Fibroblast of villous mesenchyme (primary cell): Measurements from ENCODE around the gene COX19. TPM values are rescaled to one million over a fixed set of nuclear protein-coding genes. Genes with fewer than 3 reads are reported as not detected.

Experiments used
- DNase-seq: peaks from one replicate; pipeline ENCODE4 v3.0.0-alpha.2; 2010; ENCODE audit warnings: low read depth
- H3K4me3 ChIP-seq: 2 replicates; pipeline ENCODE4 v1.5.1; 2011; ENCODE audit warnings: low read depth, mild to moderate bottlenecking, low read length
- total RNA-seq: library from RNA; depleted of rRNA; stranded (reverse); fragments of >200 nt; gene quantifications from 2 replicates; pipeline ENCODE4 v1.2.3, GENCODE V29; 2012
- TF ChIP-seq, protein P1 (sequence below): IDR thresholded peaks from 2 replicates; pipeline ENCODE4 v1.5.1; 2012; ENCODE audit warnings: low read depth, mild to moderate bottlenecking, low read length; ENCODE audit not compliant: insufficient read depth

The COX19 gene
- total RNA-seq, 1 donor, result 8.2 TPM

- DNase-seq, result no peak
- H3K4me3 ChIP-seq, result no peak overlapping the region
Measured at GRCh38 chr7:999941-1000935, 24.9 kb upstream of the COX19 start.

GRCh38 chr7:999149-999879 lies 24.0 kb upstream of the COX19 start:
- no peak for DNase-seq

More at GRCh38 chr7:999941-1000935, 24.9 kb upstream of the COX19 start:
- TF ChIP-seq, protein P1, sequence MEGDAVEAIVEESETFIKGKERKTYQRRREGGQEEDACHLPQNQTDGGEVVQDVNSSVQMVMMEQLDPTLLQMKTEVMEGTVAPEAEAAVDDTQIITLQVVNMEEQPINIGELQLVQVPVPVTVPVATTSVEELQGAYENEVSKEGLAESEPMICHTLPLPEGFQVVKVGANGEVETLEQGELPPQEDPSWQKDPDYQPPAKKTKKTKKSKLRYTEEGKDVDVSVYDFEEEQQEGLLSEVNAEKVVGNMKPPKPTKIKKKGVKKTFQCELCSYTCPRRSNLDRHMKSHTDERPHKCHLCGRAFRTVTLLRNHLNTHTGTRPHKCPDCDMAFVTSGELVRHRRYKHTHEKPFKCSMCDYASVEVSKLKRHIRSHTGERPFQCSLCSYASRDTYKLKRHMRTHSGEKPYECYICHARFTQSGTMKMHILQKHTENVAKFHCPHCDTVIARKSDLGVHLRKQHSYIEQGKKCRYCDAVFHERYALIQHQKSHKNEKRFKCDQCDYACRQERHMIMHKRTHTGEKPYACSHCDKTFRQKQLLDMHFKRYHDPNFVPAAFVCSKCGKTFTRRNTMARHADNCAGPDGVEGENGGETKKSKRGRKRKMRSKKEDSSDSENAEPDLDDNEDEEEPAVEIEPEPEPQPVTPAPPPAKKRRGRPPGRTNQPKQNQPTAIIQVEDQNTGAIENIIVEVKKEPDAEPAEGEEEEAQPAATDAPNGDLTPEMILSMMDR, result no peak

DNA sequence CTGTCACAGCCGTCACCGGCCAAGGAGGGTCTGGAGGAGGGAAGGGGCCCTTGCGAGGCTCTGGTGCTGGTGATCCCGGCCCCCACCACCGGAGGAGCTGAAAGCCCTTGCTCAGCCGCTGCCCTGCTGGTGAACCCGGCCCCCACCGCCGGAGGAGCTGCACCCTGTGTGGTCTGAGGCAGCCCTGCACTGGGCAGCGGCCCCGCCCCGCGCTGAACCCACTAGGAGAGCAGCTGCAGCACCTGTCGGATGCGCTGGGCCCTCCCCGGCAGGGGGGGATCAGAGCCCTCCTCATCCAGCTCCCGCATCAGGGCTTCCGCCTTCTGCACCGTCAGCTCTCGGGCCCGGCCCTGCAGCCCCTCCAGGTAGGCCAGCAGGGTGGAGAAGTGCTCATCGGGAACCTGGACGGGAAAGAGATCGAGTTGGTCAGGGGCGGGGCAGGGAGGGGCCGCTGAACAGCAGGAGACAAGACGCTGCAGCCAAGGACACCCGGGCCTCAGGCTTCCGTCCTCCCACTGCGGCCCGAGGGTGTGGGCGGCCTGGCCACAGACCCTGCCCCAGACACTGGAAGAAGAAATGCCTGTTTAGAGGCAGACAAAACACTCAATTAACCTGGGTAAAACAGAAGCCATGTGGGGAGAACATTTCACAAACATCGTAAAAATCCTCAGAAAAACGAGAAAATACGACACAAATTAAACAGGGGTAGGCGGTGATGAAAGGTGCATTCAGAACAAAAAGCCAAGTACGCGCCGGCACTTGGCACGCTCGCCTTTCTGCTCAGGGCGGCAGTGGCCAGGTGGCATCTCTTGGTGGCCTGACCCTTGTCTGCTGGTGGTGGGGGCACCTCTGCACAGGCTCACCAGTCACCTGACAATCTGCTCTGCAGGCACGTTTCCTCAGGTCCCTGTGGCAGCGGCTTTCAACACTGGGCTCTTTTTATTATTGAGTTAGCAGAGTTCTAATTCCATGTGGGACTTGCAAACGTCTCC lies 22.4 kb upstream of the COX19 start:
- DNase-seq, result no peak
- no peak overlapping the region for H3K4me3 ChIP-seq
- TF ChIP-seq, protein P1, result no peak

More at GRCh38 chr7:999149-999879, 24.0 kb upstream of the COX19 start:
- TF ChIP-seq, protein P1, result no peak
- H3K4me3 ChIP-seq, result no peak overlapping the region

- DNase-seq, result no peak
- H3K4me3 ChIP-seq, result no peak overlapping the region
- TF ChIP-seq, protein P1, result no peak
Measured at GRCh38 chr7:996079-996872, 20.9 kb upstream of the COX19 start.

- DNase-seq, result no peak
- TF ChIP-seq, protein P1, result no peak
- no peak overlapping the region for H3K4me3 ChIP-seq
Measured at GRCh38 chr7:995571-995970, 20.2 kb upstream of the COX19 start.
